ENCODE data around the gene TBC1D8. TPM values are rescaled to one million over a fixed set of nuclear protein-coding genes. Genes with fewer than 3 reads are reported as not detected.
A peak's percentile ranks its signal among the peaks of the same experiment; 100 is the strongest.

TBC1D8 gene
- total and polyA plus RNA-seq, 9 donors = 18.3 to 26.6 (median 20.6) TPM

GRCh38 chr2:101023327-101024107 is 127.7 kb downstream of the TBC1D8 start:
- WGBS (ENCODE audit: insufficient coverage) = 100% methylated on average over 1 of the region's 6 CpGs
- no peaks in the 10 kb centered on the region for H3K9me3 ChIP-seq (replicated peaks; ENCODE audit: control insufficient read depth, low read depth, low read length)

DNA sequence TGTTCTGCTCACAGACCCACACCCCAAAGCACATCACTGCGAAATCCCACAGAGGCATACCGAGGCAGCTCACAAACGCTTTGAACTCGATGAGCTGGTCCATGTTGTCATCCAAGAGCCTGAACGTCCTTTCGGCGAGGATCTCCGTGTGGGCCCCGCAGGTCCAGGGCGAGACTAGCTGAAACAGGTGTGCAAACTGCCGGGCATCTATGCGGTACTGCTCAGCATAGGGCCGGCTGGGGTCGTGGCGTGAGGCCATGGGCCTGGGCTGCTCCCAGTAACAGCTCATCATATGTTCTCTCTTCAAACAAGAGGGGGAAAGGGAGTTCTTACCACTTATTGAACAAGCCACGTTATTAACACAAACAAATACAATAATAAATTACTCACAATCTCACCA is 129.0 kb downstream of the TBC1D8 start:
- WGBS (ENCODE audit: insufficient coverage) = 63% methylated on average over 10 of the region's 16 CpGs

More at GRCh38 chr2:101023327-101024107, 127.7 kb downstream of the TBC1D8 start:
- H3K4me3 ChIP-seq (ENCODE audit: low read length) = no peak overlapping the region
- no peaks in the 10 kb centered on the region for H3K27me3 ChIP-seq (ENCODE audit: control insufficient read depth, insufficient read depth, low read length)
- DNase-seq = no peak
- H3K27ac ChIP-seq (ENCODE audit: low read length) = no peak overlapping the region
- peaks cover 37% of the 10 kb centered on the region for H3K36me3 ChIP-seq (ENCODE audit: control insufficient read depth, insufficient read depth, low read length)
- no peaks in the 10 kb centered on the region for H3K4me1 ChIP-seq (ENCODE audit: control insufficient read depth, insufficient read depth, low read length)

GRCh38 chr2:101018934-101019333 is 132.2 kb downstream of the TBC1D8 start:
- WGBS (ENCODE audit: insufficient coverage) = no CpG with 5 or more reads among the region's 8 CpGs
- H3K4me1 ChIP-seq (ENCODE audit: control insufficient read depth, insufficient read depth, low read length) = no peaks in the 10 kb centered on the region
- DNase-seq = no peak
- H3K4me3 ChIP-seq (ENCODE audit: low read length) = no peak overlapping the region
- no peak overlapping the region for H3K27ac ChIP-seq (ENCODE audit: low read length)
- H3K9me3 ChIP-seq (replicated peaks; ENCODE audit: control insufficient read depth, low read depth, low read length) = no peaks in the 10 kb centered on the region
- H3K36me3 ChIP-seq (ENCODE audit: control insufficient read depth, insufficient read depth, low read length) = peaks cover 31% of the 10 kb centered on the region
- H3K27me3 ChIP-seq (ENCODE audit: control insufficient read depth, insufficient read depth, low read length) = no peaks in the 10 kb centered on the region

More for the DNA sequence above, 129.0 kb downstream of the TBC1D8 start:
- DNase-seq = no peak
- H3K9me3 ChIP-seq (replicated peaks; ENCODE audit: control insufficient read depth, low read depth, low read length) = no peaks in the 10 kb centered on the region
- H3K27me3 ChIP-seq (ENCODE audit: control insufficient read depth, insufficient read depth, low read length) = no peaks in the 10 kb centered on the region
- no peak overlapping the region for H3K4me3 ChIP-seq (ENCODE audit: low read length)
- H3K36me3 ChIP-seq (ENCODE audit: control insufficient read depth, insufficient read depth, low read length) = peaks cover 33% of the 10 kb centered on the region
- H3K4me1 ChIP-seq (ENCODE audit: control insufficient read depth, insufficient read depth, low read length) = no peaks in the 10 kb centered on the region
- no peak overlapping the region for H3K27ac ChIP-seq (ENCODE audit: low read length)

- peaks cover 35% of the 10 kb centered on the region for H3K36me3 ChIP-seq (ENCODE audit: control insufficient read depth, insufficient read depth, low read length)
- no peak for DNase-seq
- H3K4me3 ChIP-seq (ENCODE audit: low read length) = no peak overlapping the region
- H3K9me3 ChIP-seq (replicated peaks; ENCODE audit: control insufficient read depth, low read depth, low read length) = no peaks in the 10 kb centered on the region
- no peaks in the 10 kb centered on the region for H3K27me3 ChIP-seq (ENCODE audit: control insufficient read depth, insufficient read depth, low read length)
- no peaks in the 10 kb centered on the region for H3K4me1 ChIP-seq (ENCODE audit: control insufficient read depth, insufficient read depth, low read length)
- no peak overlapping the region for H3K27ac ChIP-seq (ENCODE audit: low read length)
- 80% methylated on average over 1 of the region's 3 CpGs for WGBS (ENCODE audit: insufficient coverage)
Measured at GRCh38 chr2:101017371-101017770, 133.8 kb downstream of the TBC1D8 start.

DNA sequence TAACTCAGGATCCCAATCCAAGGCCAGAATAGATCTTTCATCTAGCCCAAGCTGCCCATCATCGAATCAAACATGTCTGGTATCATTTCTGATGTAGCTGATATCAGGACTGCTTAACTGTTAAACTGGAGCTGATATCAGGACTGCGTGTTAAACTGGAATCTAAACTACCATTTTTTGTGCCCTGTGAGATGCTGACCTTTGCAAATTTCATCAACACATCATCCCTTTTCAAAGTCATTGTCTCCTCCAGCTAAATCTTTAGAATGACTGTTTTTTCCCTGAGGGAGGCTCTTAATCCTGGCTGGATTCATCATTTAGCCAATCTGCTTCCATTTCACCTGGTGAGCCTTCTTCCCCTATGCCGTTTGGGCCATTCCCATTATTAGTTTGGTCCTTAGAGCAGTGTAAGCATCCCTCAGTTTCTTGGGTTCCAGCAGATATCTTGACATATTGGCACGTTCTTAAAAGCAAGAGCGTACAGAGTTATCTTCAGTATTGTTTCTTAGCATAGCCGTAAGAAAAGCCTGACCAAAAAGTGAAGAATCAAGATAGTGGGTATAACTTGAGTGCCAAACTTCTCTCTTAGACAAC is 136.8 kb downstream of the TBC1D8 start:
- peaks cover 32% of the 10 kb centered on the region for H3K36me3 ChIP-seq (ENCODE audit: control insufficient read depth, insufficient read depth, low read length)
- no peaks in the 10 kb centered on the region for H3K27me3 ChIP-seq (ENCODE audit: control insufficient read depth, insufficient read depth, low read length)
- WGBS (ENCODE audit: insufficient coverage) = 100% methylated on average over 1 of the region's 6 CpGs
- H3K4me1 ChIP-seq (ENCODE audit: control insufficient read depth, insufficient read depth, low read length) = no peaks in the 10 kb centered on the region
- no peak for DNase-seq
- no peak overlapping the region for H3K27ac ChIP-seq (ENCODE audit: low read length)
- H3K9me3 ChIP-seq (replicated peaks; ENCODE audit: control insufficient read depth, low read depth, low read length) = no peaks in the 10 kb centered on the region
- H3K4me3 ChIP-seq (ENCODE audit: low read length) = no peak overlapping the region

- peak; percentile 55 for DNase-seq
- H3K36me3 ChIP-seq (ENCODE audit: control insufficient read depth, insufficient read depth, low read length) = peaks cover 35% of the 10 kb centered on the region
- no peaks in the 10 kb centered on the region for H3K27me3 ChIP-seq (ENCODE audit: control insufficient read depth, insufficient read depth, low read length)
- 48% methylated on average over 4 of the region's 5 CpGs for WGBS (ENCODE audit: insufficient coverage)
- H3K9me3 ChIP-seq (replicated peaks; ENCODE audit: control insufficient read depth, low read depth, low read length) = no peaks in the 10 kb centered on the region
- H3K4me1 ChIP-seq (ENCODE audit: control insufficient read depth, insufficient read depth, low read length) = no peaks in the 10 kb centered on the region
- H3K4me3 ChIP-seq (ENCODE audit: low read length) = no peak overlapping the region
- no peak overlapping the region for H3K27ac ChIP-seq (ENCODE audit: low read length)
Measured at GRCh38 chr2:101012706-101013181, 138.4 kb downstream of the TBC1D8 start.

DNA sequence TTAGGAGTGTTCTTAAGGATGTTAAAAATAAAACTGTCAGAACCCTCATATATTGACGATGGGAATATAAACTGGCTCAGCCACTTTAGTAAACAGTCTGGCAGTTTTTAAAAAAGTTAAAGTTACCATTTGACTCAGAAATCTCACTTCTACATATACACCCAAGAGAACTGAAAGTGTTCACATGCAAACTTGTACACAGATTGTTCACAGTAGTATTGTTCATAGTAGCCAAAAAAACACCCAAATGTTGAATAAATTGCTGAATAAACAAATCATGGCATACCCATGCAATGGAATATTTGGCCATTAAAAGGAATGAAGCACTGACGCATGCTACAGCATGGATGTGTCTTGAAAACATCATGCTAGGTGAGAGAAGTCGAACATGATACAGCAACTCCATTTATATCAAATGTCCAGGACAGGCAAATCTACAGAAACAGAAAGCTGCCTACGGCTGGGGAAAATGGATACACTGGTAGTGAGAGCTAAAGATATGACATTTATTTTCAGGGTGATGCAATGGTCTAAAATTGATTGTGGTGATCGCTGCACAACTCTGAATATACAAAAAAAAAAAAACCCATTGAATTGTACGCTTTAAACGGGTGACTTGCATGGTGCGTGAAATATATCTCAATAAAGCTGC is 139.0 kb downstream of the TBC1D8 start:
- H3K36me3 ChIP-seq (ENCODE audit: control insufficient read depth, insufficient read depth, low read length) = peaks cover 40% of the 10 kb centered on the region
- WGBS (ENCODE audit: insufficient coverage) = no CpG with 5 or more reads among the region's 8 CpGs
- no peak overlapping the region for H3K27ac ChIP-seq (ENCODE audit: low read length)
- no peak for DNase-seq
- no peak overlapping the region for H3K4me3 ChIP-seq (ENCODE audit: low read length)
- no peaks in the 10 kb centered on the region for H3K9me3 ChIP-seq (replicated peaks; ENCODE audit: control insufficient read depth, low read depth, low read length)
- no peaks in the 10 kb centered on the region for H3K27me3 ChIP-seq (ENCODE audit: control insufficient read depth, insufficient read depth, low read length)
- no peaks in the 10 kb centered on the region for H3K4me1 ChIP-seq (ENCODE audit: control insufficient read depth, insufficient read depth, low read length)

DNA sequence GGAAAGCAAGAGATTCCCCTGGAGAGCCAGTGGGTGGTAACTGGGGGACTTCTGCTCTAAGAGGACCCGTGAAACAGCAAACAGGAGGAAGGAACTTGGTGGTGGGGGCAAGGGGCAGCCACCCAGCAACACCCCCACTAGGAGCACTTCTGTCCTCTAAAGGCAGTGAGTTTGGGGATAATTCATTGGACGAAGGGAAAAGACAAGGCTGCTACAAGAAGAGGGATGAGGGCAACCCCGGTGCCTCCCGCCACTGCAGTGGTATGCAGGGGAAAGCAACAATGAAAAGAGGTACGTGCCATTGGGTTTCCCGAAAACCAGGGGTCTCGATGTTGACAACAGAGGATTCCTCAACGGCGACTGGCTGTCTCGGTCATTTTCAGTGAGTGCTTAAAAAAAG is 140.0 kb downstream of the TBC1D8 start:
- H3K27me3 ChIP-seq (ENCODE audit: control insufficient read depth, insufficient read depth, low read length) = no peaks in the 10 kb centered on the region
- no peaks in the 10 kb centered on the region for H3K9me3 ChIP-seq (replicated peaks; ENCODE audit: control insufficient read depth, low read depth, low read length)
- no peaks in the 10 kb centered on the region for H3K4me1 ChIP-seq (ENCODE audit: control insufficient read depth, insufficient read depth, low read length)
- no peak overlapping the region for H3K4me3 ChIP-seq (ENCODE audit: low read length)
- no peak overlapping the region for H3K27ac ChIP-seq (ENCODE audit: low read length)
- WGBS (ENCODE audit: insufficient coverage) = 78% methylated on average over 8 of the region's 10 CpGs
- DNase-seq = no peak
- peaks cover 46% of the 10 kb centered on the region for H3K36me3 ChIP-seq (ENCODE audit: control insufficient read depth, insufficient read depth, low read length)

DNA sequence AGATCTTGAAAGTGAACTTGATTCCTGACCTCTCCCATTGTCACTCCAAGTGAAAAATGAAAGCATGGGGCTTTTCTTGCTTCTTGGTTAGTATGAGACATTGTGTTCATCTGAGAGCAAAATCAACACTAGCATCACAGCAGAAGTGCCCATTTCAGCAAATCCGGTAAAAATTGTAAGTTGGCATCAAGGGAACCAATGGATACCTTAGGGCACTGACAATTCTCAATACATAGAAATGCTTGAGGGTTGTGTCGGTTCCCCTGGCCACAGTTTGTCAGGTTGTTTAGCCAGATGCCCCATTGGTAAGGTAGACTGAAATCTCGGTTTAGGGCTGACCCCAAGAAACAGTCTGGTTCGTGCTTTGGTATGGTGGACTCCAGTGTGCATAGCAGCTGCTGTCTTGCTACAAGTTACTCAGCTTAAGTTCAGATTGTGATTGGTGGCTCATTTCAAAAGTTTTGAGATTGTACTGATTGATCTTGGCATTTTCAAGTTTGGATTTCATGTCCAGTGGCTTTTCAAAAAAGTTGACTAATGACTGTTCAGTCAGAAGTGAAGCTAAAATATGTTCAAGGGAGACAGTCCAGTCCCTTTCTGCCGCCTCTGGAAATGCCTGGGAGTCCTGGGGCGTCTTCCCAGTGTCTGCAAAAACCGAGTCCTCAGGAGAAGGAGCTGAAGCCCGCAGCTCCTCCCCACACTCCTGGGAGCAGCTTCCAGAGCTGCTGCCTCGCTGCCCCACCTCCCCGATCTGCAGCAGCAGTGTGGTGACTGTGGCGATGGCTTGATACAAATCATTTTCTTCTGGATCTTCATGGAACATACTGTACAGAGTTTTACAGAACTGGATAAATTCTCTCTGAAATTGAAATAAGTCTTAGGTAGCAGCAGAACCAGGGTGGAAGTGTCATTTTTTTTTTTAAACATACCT is 143.5 kb downstream of the TBC1D8 start:
- Histone ChIP-seq H3K4me3 (ENCODE audit: low read length) (no peak overlapping the region), H3K4me1 (ENCODE audit: control insufficient read depth, insufficient read depth, low read length) (peaks cover 12% of the 10 kb centered on the region), H3K27me3 (ENCODE audit: control insufficient read depth, insufficient read depth, low read length) (no peaks in the 10 kb centered on the region), H3K27ac (ENCODE audit: low read length) (no peak overlapping the region), H3K9me3 (replicated peaks; ENCODE audit: control insufficient read depth, low read depth, low read length) (no peaks in the 10 kb centered on the region), H3K36me3 (ENCODE audit: control insufficient read depth, insufficient read depth, low read length) (peaks cover 69% of the 10 kb centered on the region)
- no peak for DNase-seq
- WGBS (ENCODE audit: insufficient coverage) = 84% methylated on average over 3 of the region's 11 CpGs

Data from muscle of leg (tissue), 11 donors.